DMS53 treated with DMSO at 0.1 percent for 48 hours (cell line): Measurements from ENCODE around the gene ZNF324.
"Not testable (repeated sequence)": the region's sequence is repeated elsewhere in the genome, so short reads cannot be mapped to it uniquely, and the experiment has no call there.

Experiments used
- DNase-seq: peaks from one replicate; lab custom pipeline; 2025; ENCODE audit not compliant: unreplicated experiment; lab: John Stamatoyannopoulos, UW

ZNF324 gene

DNA sequence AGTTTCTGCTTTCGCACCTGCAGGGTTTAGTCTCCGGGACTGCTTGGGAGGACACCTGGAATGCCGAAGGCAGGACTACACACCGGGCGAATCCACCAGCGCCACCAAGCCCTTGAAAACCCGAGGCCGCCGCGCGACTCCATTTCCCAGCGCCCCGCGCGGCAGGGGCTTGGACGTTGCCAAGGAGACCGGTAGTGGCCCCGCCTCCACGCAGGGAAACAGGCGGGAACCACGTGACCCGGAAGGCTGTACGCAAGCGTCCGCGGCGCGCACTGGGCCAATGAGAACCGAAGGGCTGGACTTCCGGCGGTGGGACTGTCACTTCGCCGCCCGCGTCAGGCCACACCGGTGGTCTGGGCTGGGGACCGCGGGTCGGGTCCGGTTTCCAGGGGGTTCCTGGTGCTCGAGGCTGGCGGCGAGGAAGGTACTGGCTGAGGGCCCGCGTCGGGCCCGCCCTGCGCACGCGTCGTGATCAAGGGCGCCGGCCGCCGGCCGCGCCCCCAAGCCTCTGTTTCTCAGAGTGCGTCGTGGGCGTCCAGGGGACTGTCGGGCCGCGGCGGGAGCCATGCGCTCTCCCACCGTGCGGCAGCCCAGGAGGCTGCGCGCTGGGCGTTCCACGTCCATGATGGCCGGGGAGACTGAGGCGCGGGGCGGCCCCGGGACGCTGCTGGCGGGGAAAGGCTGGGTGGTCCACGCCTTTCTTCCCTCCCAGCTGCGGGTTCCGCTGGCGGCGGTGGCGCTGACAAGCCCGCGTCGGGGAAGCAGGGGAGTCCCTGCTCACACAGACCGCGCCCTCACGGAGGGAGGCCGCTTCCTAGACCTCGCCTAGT is at the start of gene ZNF324:
Gene ZNF324 (plus strand): TSS at position 321 of the 830 bp plus-strand sequence. CDS start 2,106 bp downstream, outside the sequence.
- peak; percentile 95 for DNase-seq

DNA sequence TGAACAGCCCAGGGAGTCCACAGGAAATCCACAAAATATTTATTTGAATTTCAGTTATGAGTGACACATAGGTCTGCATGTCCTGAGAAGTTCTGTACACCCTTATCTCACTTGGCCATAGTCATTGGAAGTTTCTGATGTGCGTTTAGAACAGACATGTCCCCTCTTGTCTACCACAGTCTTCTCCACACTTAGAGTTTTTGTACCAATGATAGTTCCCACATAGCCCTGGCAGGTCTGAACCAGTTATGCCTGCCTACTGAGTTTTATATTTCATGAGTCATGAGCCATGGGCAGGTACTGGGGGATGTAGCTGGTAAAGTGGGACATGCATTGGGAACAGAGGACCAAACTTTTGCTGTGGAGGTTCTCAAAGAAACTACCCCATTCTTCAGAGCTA is 38.3 kb upstream of the ZNF324 start:
- no peak for DNase-seq

DNA sequence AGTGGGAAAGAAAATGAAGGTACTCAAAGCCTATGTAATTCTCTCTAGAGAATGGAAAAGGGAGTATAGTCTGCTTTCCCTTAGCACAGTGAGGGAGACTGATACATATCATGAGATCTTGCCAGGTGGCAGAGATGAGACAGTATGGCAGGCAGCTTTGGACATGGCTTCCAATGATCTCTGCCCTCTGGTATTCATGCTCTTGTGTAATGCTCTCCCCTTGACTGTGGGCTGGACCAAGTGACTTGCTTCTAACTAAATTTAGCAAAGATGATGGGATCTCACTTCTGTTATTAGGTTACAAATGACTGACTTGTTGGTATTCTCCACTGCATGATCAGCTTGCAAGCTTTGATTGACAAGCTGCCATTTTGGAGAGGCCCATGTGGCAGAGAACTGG is 37.1 kb upstream of the ZNF324 start:
- DNase-seq: no peak

DNA sequence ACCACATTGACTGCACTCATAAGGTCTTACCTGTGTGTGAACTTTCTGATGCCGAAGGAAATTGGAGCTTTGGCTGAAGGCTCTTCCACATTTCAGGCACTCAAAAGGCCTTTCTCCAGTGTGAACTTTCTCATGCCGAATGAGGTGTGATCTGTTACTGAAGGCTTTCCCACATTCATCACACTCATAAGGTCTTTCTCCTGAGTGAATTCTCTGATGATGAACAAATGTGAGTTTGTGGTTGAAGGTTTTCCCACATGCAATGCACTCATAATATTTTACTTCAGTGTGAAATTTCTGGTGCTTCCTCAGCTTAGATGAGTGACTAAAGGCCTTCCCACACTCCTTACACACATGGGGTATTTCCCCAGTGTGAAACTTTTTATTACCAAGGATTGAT is 32.7 kb upstream of the ZNF324 start:
- DNase-seq: no peak

DNA sequence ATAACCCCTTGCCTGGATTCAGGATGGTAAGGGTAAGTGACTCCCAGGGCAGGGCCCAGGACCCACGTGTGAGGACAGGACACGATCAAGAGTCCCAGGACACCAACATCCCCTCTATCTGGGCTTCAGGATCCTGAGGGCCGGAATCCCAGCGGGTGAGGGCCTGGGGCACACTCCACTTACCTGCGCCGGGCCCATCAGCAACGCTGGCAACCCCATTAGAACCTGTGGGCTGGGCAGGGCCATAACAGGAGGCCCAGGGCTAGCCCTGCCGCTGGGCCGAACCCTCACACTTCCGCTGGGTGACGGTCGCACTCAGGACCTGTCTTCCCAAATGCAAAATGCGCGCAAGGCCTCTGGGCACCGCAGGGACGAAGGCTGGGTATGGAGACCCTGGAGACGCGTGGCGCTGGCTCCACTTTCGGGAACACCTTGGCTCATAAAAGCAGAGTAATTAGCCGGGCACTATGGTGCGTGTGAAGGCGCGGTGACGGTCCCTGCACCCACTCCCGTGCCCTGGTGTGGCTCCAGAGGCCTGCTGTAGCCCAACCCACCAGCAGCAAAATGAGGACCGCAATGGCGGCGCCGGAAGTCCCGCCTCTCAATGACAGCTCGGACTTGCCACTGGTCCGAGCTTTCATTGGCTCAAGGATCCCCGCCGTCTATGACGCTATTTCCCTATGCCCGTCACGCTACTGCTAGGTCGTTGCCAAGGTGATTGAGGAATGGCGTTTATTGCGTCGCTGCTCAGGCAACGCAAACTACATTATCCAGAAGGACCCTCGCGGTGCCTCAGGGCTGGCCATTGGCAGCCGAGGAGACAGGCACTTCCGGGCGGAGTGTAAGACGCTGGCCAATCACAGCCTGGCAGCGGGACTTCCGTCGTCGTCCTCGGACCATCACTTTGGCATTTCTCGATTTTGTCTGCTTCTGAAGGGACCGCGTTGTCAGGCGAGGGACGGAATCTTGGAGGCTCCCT is 27.0 kb upstream of the ZNF324 start, which contains the start of gene ZNF132:
Gene ZNF132 (minus strand): TSS at position 578 of the 979 bp plus-strand sequence. CDS start 332 bp downstream, at position 246.
- DNase-seq: peak; percentile 97

DNA sequence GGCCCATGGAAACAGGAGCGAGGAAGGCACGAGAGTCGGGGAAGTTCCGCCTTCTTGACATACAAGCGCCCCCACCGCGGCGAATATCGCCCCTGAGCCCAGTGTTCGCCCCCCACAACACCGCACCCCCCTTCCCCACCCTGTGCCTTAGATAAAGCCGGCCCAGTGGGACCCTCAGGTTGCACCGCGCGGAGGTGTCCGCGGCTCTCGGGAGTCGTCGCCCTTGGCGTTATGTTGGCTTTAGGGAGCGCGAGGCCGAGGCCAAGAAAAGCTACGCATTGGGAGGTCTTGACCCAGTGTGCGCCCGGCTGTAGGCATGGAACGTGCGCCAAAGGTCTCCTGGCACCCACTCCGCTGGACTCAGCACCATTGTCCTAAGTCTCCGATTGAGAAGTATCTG is 26.3 kb upstream of the ZNF324 start:
- DNase-seq: no peak

DNA sequence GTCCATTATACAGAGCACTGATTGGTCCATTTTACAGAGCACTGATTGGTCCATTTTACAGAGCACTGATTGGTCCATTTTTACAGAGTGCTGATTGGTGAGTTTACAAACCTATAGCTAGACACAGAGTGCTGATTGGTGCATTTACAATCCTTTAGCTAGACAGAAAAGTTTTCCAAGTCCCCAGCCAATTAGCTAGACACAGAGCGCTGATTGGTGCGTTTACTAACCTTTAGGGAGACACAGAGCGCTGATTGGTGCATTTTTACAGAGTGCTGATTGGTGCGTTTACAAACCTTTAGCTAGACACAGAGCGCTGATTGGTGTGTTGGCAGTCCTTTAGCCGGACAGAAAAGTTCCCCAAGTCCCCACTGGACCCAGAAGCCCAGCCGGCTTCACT is 23.9 kb upstream of the ZNF324 start:
- not testable (repeated sequence) for DNase-seq

DNA sequence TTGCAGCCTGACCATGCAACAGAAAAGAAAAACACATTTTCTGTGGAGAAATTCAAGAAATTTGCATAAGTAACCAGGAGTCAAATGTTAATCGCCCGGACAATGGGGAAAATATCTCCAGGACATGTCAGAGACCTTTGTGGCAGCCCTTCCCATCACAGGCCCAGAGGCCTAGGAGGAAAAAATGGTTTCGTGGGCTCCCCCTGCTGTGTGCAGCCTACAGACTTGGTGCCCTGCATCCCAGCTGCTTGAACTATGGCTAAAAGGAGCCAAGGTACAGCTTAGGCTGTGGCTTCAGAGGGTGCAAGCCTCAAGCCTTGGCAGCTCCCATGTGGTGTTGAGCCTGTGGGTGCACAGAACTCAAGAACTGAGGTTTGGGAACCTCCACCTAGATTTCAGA is 18.0 kb upstream of the ZNF324 start:
- not testable (repeated sequence) for DNase-seq

DNA sequence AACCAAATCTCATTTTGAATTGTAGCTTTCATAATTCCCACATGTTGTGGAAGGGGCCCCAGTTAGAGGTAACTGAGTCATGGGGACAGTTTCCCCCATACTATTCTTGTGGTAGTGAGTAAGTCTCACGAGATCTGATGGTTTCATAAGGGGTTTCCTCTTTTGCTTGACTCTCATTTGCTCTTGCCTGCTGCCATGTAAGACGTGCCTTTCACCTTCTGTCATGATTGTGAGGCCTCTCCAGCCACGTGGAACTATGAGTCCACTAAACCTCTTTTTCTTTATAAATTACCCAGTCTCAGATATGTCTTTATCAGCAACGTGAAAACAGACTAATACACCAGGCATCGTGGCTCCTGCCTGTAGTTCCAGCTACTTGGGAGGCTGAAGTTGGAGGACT is 16.9 kb upstream of the ZNF324 start:
- DNase-seq: not testable (repeated sequence)

DNA sequence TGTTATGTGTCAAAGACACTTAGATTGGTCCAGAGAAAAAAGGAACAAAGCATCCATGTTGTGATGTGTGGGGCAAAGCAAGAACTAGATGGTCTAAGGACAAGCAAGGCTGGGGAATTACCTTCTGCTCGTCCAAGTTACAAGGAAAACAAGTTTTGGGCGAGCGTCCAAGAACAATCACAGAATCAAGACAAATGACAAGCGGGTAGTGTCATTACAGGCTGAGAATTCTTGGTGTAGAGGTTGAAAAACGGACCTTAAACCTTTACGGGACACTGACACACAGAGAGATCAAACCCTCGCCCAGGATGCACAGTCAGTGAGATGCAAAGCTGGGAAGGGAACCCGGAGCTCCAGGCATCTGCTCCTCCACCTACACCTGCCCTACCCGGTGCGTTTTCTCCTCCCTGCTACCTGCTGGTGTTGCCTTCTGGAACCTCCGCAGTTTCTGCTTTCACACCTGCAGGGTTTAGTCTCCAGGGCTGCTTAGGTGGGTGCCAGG is 16.0 kb upstream of the ZNF324 start:
- no peak for DNase-seq

DNA sequence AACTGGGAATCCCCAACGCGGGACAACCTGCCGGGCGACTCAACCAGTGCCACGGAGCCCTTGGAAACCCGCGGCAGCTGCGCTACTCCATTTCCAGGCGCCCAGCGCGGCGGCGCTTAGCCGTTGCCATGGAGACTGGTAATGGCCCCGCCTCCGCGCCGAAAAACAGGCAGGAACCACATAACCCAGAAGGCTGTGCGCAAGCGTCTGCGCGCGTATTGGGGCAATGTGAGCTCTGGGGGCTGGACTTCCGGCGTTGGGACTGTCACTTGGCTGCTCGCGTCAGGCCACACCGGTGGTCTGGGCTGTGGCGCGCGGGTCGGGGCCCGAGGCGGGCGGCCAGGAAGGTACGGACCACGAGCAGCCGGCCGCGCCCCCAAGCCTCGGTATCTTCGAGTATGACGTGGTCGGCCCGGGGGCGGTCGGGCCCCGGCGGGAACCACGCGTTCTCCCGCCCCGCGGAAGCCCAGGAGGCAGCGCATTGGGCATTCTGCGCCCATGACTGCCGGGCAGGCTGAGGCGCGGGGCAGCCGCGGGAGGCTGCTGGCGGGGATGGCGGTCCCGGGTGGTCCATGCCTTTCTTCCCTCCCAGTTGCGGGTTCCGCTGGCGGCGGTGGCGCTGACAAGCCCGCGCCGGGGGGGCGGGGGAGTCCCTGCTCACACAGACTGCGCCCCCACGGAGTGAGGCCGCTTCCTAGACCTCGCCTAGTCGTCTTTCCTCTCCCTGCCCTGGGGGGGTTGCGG is 15.3 kb upstream of the ZNF324 start, which contains the start of gene ZNF324B:
Gene ZNF324B (plus strand): TSS at position 265 of the 744 bp plus-strand sequence. CDS start 2,080 bp downstream, outside the sequence.
- peak; percentile 92 for DNase-seq

DNA sequence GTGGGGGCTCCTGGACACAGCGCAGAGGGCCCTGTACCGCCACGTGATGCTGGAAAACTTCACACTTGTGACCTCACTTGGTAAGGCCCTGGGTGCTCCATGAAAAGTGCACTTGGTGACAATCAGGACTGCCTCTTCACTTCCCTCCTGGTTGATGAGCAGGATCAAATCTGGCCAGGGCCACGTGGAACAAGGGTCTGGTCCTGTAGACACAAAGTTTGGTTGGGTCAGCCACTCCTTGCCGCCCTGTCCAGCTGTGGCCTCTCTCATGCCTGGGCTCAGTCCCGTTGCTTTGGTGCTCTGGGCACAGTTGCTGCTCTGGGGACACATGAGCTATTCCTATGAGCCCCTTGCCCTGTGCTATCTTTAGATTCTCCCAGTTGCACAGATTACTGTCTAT is 13.1 kb upstream of the ZNF324 start:
- no peak for DNase-seq

DNA sequence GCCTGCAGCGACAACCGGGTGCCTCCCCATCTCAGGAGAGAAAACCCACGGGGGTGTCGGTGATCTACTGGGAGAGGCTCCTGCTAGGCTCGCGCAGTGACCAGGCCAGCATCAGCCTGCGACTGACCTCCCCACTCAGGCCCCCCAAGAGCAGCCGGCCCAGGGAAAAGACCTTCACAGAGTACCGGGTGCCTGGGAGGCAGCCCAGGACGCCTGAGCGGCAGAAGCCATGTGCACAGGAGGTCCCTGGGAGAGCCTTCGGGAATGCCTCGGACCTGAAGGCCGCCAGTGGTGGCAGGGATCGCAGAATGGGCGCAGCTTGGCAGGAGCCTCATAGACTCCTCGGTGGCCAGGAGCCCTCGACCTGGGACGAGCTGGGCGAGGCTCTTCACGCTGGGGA is 11.6 kb upstream of the ZNF324 start:
- DNase-seq: no peak

DNA sequence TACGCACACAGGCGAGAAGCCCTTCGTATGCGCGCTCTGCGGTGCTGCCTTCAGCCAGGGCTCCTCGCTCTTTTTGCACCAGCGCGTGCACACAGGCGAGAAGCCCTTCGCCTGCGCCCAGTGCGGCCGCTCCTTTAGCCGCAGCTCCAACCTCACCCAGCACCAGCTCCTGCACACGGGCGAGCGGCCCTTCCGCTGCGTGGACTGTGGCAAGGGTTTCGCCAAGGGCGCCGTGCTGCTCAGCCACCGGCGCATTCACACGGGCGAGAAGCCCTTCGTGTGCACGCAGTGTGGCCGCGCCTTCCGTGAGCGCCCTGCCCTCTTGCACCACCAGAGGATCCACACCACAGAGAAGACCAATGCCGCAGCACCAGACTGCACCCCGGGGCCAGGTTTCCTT is 10.8 kb upstream of the ZNF324 start:
- DNase-seq: no peak

DNA sequence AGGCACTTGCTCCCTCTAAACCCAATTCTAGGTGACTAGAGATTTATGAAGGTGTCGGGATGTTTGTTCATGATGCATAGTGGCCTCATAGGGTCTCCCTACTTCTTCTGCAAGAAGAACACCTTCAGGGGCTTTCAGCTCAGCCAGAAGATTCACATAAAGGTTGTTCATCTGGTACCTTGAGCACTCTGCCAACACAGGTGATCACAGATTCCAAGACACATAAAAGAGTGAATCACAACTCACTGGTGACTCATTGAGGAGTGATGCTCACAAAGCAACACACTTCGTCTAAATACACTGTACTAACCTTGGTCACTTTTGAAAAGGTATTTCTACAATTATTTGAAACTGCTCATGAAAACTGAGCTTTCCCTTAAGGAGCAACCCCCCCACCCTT is 6.8 kb upstream of the ZNF324 start:
- DNase-seq: no peak

DNA sequence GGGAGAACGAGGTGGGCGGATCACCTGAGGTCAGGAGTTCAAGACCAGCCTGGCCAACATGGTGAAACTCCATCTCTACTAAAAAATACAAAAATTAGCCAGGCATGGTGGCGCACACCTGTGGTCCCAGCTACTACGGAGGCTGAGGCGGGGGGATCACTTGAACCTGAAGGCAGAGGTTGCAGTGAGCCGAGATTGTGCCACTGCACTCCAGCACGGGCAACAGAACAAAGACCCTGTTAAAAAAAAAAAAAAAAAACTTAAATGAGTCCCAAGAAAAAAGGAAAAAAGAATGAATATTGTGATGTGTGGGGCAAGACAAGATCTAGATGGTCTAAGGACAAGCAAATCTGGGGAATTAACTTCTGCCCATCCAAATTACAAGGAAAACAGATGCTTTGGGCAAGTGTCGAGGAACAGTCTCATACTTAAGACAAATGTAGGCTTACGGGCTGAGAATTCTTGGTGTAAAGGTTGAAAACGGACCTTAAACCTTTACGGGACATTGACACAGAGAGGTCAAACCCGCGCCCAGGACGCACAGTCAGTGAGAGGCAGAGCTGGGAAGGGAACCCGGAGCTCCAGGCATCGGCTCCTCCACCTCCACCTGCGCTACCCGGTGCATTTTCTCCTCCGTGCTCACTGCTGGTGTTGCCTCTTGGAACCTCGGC is 656 bp upstream of the ZNF324 start:
- no peak for DNase-seq

DNA sequence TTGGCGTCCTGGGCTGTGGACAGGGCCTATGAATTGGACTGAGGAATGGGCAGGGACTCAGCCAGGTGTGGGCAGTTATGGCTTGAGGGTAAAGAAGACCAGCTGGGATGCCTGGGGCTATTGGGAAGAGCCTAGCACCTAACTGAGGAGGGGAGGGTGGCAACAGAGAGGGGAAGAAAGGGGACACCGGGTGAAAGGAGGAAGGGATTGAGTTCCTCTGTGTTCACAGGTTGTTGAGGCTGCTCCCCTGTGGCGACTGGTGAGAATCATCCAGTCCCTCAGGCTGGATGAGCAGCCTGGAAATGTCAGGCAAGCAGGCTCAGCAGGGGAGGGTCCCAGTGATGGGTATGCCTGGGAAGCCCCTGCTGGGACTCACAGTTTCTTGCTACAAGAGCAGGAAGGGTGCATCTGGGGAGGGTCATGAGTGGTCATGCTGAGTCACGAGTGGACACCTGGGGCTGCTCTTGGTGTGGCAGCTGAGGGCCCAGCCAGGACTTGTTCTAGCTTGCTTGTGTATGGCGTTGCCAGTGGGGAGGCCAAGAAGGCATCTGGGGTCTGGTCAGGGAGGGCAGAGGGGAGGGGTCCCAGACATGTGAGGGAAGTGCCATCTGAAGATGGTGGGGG is 1.4 kb downstream of the ZNF324 start:
- DNase-seq: no peak

DNA sequence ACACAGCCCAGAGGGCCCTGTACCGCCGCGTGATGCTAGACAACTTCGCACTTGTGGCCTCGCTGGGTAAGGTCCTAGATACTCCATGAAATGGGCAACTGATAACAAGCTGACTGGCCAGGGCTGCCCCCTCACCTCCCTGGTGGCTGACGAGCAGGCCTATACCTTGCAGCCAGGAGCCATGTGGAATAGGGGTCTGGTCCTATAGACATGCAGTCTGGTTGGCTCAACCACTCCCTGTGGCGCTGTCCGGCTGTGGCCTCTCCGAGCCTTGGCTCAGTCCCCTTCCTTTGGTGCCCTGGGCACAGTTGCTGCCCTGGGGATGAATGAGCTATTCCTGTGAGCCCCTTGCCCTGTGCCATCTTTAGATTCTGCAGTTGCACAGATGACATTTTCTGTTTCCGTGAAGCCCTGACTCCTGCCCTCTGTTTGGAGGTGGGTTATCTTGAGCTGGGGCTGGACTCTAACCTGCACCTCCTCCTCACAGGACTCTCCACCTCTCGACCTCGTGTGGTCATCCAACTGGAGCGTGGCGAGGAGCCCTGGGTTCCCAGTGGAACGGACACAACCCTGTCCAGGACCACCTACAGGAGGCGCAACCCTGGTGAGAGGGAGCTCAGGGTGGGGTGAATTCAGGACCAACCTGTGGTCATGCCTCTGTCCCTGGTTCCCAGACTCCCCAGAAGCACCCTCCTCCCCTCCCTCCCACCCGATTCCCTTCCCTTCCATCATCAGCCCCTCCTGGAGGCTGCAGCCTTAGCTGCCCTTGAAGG is 2.5 kb downstream of the ZNF324 start:
- no peak for DNase-seq
